SK-MEL-5 (cell line): ENCODE data around the gene CDC6. TPM values are rescaled to one million over a fixed set of nuclear protein-coding genes. Genes with fewer than 3 reads are reported as not detected.

Experiments used
- total RNA-seq: library from RNA; depleted of rRNA; stranded (reverse); fragments of >200 nt; shearing (Covaris generic); gene quantifications from 2 replicates; pipeline ENCODE4 v1.2.3, GENCODE V29; 2014; rRNA removed

The CDC6 gene
- total RNA-seq, 1 experiment from 2014 or later: 54.7 TPM

Other genes with a start within 250 kb of the CDC6 start
- 29.6 and 34.0 TPM in 2 replicates for gene MED24, start 233.5 kb upstream of the CDC6 start, total RNA-seq
- gene THRA, start 224.9 kb upstream of the CDC6 start, total RNA-seq: 14.3 and 15.9 TPM in 2 replicates
- 2.1 and 2.4 TPM in 2 replicates for gene NR1D1, start 187.3 kb upstream of the CDC6 start, total RNA-seq
- 43.3 and 48.9 TPM in 2 replicates for gene MSL1, start 165.9 kb upstream of the CDC6 start, total RNA-seq
- 26.4 and 32.0 TPM in 2 replicates for gene CASC3, start 147.3 kb upstream of the CDC6 start, total RNA-seq
- gene RAPGEFL1, start 110.4 kb upstream of the CDC6 start, total RNA-seq: 1.9 and 2.4 TPM in 2 replicates
- gene WIPF2, start 68.6 kb upstream of the CDC6 start, total RNA-seq: 5.1 and 5.7 TPM in 2 replicates
- gene RARA, start 21.3 kb downstream of the CDC6 start, total RNA-seq: 7.6 and 9.0 TPM in 2 replicates
- not detected in 2 replicates for gene GJD3, start 76.9 kb downstream of the CDC6 start, total RNA-seq
- gene TOP2A, start 130.0 kb downstream of the CDC6 start, total RNA-seq: 114 and 117 TPM in 2 replicates
- gene IGFBP4, start 155.6 kb downstream of the CDC6 start, total RNA-seq: 24.5 and 25.0 TPM in 2 replicates
- gene TNS4, start 213.7 kb downstream of the CDC6 start, total RNA-seq: not detected in 2 replicates